Fibroblast of lung (primary cell): ENCODE results near the gene GABRB2.

Experiments
- CTCF ChIP-seq, 2 donors: IDR thresholded peaks in 1 of 2; conservative IDR thresholded peaks in 1 of 2; 1 replicate in 1 of 2; 2 replicates in 1 of 2; pipeline ENCODE4 v1.5.1; 2011 to 2012; ENCODE audit warnings: low read length in 2 of 2, control low read depth in 1 of 2, inconsistent platforms in 1 of 2, low read depth in 1 of 2, mild to moderate bottlenecking in 1 of 2
- EZH2 ChIP-seq: IDR thresholded peaks from 2 replicates; pipeline ENCODE4 v1.5.1; 2012; ENCODE audit warnings: low read length, control low read depth, mild to moderate bottlenecking; ENCODE audit errors: missing control alignments

GRCh38 chr5:161274951-161275350, 271.6 kb downstream of the GABRB2 start:
- no peak for TF ChIP-seq CTCF (conservative IDR thresholded peaks at IDR 0.05 in 1 of 2, IDR thresholded peaks at IDR 0.05 in 1 of 2; ENCODE audit: low read depth in 1 of 2, low read length in 2 of 2)
- no peak for TF ChIP-seq EZH2
